ENCODE measurements around the gene HSPA12A.
"Not testable (repeated sequence)": the region's sequence is repeated elsewhere in the genome, so short reads cannot be mapped to it uniquely, and the experiment has no call there.

Gene HSPA12A

DNA sequence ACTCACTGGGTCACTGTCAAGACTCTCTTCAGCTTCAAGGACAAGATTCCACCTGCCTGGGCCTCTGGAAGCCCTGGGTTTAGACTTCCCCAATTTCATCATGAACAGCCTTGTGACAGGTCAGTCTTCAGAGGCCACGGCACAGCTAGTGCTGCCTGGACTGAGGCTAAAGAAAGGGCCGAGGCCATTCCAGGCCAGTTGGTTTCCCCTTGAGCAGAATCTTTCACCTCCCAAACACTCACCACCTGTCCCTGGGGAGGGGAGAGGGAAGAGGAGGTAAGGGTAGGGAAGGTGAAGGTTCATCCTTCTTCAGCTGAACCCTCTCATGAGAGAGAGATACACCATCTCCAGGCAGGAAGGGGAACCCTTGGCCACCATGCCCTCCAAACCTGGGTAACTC lies 24.3 kb downstream of the HSPA12A start:
- in situ Hi-C loops (cut with MboI; ENCODE audit: low sequenced_read_pairs), result no loop called here

DNA sequence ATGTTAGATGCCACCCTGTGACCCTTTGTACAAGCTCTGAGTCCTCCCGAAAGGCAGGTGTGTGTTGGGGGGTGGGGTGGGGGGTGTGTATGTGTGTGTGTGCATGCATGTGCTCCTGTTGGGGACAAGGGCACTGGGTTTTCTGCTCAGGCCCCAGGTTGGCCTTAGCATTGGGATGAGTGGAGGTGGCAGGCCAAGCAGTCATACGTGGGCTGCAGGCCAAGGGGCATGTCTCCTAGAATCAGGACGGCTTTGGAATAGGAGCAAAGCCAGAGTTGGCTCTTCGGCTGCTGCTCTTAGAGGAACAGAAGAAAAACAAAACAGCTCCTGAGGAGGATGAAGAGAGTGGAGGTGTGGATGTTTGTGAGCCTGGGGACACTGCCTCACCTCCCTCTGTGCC lies 26.0 kb downstream of the HSPA12A start:
- in situ Hi-C loops (cut with MboI; ENCODE audit: low sequenced_read_pairs), result no loop called here

DNA sequence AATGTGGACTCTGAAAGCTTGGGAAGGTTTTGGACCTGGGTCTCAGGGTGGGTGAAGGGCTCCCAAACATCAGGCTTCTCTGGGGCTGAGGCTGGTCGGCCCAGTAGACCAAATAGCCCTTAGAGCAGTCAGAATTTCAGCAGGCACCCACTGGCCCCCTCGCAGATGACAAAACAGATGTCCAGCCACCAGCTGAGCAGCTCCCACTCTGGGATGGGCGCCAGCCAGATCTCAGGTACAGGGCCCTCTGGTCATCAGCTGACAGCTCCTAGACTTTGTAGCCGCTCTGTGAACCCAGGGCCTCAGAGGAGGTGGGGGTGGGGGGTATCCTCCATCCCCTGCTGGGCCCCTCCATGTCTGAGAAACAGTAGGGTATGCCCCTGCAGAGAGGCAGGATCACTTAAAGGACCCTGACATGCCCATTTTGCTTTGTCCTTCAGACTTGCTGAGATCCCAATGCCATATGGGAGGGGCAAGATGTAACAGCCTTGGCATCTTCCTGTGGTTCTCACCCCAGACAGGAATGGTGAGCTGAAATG lies 26.5 kb downstream of the HSPA12A start:
- in situ Hi-C loops (cut with MboI; ENCODE audit: low sequenced_read_pairs), result no loop called here

GRCh38 chr10:116715341-116715740 lies 27.0 kb downstream of the HSPA12A start:
- in situ Hi-C loops (cut with MboI; ENCODE audit: low sequenced_read_pairs), result no loop called here

DNA sequence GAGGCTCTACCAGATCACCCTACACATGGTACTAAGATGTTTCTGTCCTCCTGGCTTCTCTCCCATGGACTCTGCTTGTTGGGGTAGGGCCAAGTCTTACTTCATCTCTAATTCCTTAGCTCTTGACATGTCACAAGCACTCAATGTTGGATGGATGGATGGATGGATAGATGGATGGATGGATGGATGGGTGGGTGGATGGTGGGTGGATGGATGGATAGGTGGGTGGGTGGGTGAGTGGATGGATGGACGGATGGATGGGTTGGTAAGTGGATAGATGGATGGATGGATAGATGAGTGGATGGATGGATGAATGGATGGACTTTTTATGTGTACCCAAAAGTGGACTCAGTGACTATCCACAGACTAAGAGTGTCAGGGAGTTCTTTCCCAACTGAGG lies 28.5 kb downstream of the HSPA12A start:
- in situ Hi-C loops (cut with MboI; ENCODE audit: low sequenced_read_pairs), result no loop called here

DNA sequence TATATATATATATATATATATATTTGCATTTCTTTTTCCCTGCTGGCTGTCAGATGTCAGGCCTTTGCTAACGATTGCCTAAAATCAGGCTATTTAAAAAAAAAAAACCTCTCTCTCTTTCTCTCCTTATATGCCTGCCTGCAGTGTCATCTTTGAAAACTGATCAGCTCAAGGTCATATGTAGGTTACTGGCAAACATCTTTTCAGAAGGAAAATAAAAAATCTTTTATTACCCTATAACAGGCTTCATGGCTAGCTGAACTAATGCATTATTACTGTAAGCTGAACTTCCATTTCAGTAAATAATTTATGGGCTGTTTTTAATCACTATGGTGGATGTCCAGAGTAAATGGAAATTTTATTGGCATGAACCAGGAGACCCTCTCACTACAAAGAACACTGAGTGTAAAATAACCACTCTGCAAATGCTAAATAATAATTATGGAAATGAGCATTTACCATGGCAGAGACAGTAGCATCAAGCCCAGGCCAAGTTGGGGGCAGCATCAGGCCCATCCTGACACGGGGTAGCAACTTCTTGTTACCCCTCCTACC lies 29.3 kb downstream of the HSPA12A start:
- in situ Hi-C loops (cut with MboI; ENCODE audit: low sequenced_read_pairs), result no loop called here

DNA sequence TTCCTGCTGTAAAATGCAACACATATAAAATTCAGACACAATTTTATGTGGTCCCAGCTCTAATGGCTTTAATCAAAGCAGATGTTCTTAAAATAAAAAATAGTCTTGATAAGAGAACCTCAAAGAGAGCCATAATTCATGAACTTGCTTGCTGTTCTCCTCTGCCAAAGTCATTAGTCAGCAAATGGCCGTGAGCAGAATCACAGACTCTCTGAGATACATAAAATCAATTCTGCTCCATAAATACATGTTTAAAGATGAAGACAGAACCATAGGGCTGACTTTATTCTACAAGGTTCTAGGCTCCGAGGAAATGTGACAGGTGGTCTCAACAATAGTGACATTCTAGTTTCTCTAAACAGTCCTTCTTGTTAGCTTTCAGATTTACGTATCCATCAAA lies 29.8 kb downstream of the HSPA12A start:
- in situ Hi-C loops (cut with MboI; ENCODE audit: low sequenced_read_pairs), result no loop called here

DNA sequence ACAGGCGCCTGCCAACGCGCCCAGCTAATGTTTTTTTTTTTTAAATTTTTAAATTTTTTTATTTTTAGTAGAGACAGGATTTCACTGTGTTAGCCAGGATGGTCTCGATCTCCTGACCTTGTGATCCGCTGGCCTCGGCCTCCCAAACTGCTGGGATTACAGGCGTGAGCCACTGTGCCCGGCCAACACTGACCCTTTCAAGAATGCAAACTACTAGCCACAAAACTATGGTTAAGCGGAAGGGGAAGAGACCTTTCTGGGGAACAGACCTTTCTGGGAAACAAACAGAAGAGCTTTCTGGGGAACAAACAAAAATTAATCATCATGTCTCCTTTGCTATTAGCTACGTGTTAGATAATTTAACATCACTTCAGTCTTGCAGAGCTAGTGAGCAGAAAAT lies 30.6 kb downstream of the HSPA12A start:
- in situ Hi-C loops (cut with MboI; ENCODE audit: low sequenced_read_pairs), result not testable (repeated sequence)

DNA sequence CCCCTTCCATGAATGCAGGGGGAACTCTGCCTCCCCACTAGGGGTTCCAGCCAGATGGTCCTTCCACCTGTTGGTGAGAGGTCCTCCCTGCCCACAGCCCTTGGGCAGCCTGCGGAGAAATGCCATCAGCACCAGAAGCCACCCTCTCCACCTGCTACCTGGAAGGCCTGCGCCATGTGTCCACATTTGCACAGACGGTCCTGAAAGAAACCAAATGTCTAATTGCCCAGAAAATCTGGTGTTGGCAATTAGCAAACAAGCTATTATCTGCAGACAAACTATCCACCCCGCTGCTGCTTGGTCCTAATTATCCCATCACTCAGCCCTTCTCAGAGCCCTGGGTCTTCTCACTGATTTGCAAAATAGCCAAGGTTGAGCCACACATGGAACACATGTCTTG lies 32.3 kb downstream of the HSPA12A start:
- in situ Hi-C loops (cut with MboI; ENCODE audit: low sequenced_read_pairs), result no loop called here

GRCh38 chr10:116708877-116709276 lies 33.5 kb downstream of the HSPA12A start:
- in situ Hi-C loops (cut with MboI; ENCODE audit: low sequenced_read_pairs), result no loop called here

DNA sequence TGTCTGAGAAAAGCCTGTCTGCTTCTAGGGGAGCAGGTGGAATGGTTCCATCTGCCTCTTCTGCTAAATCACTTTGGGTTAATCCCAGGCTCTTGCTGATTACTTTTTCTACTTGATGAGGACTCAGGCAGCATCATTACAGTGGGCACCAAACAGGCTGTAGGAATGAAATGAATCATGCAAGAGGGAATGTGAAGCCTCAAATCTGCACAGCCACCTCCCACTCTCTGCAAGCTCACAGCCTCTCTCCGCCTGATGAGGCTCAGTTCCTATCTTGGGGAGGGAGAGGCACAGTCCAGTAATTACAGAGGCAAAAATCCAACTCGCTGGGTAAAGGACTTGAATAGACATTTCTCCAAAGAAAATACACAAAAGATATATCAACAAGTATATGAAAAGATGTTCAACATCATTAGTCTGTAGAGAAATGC lies 34.0 kb downstream of the HSPA12A start:
- in situ Hi-C loops (cut with MboI; ENCODE audit: low sequenced_read_pairs), result no loop called here

GRCh38 chr10:116707981-116708380 lies 34.4 kb downstream of the HSPA12A start:
- in situ Hi-C loops (cut with MboI; ENCODE audit: low sequenced_read_pairs), result no loop called here

- in situ Hi-C loops (cut with MboI; ENCODE audit: low sequenced_read_pairs), result no loop called here
These were observed 36.1 kb downstream of the HSPA12A start for GRCh38 chr10:116706281-116706680.

- in situ Hi-C loops (cut with MboI; ENCODE audit: low sequenced_read_pairs), result no loop called here
These were observed 36.9 kb downstream of the HSPA12A start for GRCh38 chr10:116705498-116705897.

DNA sequence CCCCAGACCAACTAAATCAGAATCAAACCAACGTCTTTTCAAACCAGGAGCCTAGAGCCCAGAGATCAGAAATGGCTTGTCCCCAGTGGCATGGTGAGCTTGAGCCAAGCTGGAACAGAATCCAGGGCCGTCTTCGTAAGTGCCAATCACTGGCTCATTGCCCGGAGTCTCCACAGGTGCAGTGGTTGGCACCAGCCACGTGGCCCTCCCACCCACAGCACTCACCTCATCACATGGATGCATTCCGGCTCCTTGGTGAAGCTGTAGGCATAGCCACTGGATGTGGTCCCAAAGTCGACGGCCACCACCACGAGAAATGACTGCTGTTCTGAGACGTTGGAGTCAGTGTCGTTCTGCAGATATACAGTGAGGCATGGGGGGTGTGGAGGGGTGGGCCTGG lies 37.4 kb downstream of the HSPA12A start:
- in situ Hi-C loops (cut with MboI; ENCODE audit: low sequenced_read_pairs), result no loop called here

- in situ Hi-C loops (cut with MboI; ENCODE audit: low sequenced_read_pairs), result no loop called here
These were observed 40.2 kb downstream of the HSPA12A start for GRCh38 chr10:116702165-116702564.

DNA sequence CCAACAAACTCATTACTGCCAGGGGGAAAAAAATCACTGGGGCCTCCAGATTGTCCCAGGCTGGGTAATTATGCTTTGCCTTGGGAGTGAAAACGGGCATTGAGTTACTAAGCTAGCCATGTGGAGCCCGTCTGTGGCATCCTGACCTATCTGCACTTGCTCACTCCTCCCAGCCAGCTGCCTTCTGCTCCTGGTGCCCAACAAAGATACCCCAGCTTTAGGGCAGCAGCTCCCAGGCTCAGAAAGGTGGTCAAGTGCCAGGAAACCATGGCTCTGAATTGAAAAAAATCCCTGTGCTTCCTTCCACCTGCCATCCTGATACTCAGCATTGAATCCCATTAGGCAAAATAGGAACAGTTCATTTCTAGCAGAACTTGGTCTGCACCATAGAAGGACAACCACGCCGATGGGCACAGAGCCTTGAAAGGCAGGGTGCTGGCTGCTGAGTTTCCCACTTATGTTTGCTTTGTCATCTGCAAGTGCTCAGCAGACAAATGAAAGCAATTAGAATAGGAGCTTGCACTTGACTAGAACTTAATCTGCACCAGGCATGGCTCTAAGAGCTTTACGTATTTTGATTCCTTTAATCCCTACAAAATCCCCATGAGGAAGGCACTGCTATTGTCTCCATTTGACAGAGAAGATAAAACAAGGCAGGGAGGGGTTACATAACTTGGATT lies 42.8 kb downstream of the HSPA12A start:
- in situ Hi-C loops (cut with MboI; ENCODE audit: low sequenced_read_pairs), result no loop called here

DNA sequence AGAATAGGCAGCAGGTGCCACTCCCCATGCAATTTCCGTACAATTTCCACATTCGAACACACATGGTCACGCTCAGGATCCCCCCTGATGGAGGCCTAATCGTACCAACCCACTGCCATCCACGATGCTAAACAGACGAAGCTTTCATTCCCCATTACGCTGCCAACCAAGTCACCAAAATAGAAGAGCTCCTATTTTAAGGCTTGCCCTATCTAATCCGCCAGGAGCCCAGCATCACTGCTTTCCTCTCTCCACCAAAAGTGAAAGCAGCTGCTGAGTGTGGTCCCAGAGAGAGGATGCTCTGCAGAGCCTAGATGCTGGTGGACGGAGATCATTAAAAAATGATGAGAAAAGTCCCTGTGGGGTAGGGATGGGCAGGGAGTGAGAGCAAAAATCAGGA lies 43.3 kb downstream of the HSPA12A start:
- in situ Hi-C loops (cut with MboI; ENCODE audit: low sequenced_read_pairs), result no loop called here

GRCh38 chr10:116698364-116698763 lies 44.0 kb downstream of the HSPA12A start:
- in situ Hi-C loops (cut with MboI; ENCODE audit: low sequenced_read_pairs), result no loop called here

DNA sequence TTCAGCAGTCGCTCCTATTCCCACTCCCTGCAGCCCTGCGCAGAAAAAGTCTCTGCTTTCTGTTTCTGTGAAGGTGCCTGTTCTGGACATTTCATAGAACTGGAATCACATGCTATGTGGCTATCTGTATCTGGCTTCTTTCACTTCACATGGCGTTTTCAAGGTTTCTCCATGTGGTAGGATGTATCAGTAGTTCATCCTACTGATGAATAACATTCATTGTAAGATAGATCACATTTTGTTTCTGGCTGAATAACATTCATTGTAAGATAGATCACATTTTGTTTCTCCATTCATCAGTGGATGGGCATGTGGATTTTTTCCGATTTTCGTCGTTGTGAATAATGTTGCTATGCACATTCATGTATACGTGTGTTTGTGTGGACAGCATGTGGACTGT lies 44.5 kb downstream of the HSPA12A start:
- in situ Hi-C loops (cut with MboI; ENCODE audit: low sequenced_read_pairs), result no loop called here

DNA sequence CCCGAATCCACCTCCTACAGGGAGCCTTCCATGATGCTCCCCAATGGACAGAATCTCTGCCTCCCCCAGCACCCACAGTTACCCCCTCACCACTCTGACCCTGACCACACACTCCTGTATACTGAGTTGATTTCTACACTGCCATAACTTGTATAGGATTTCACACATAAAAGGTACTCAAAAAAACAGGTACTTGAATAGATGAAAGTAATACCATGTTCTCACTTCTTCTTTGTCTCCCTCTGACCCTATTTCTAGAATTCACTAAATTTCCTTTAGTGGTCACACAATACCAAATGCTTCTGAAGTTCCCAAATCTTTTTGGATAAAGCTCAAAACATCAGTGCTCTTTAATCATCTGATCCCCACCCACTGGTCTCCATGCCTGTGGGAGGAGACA lies 45.4 kb downstream of the HSPA12A start:
- in situ Hi-C loops (cut with MboI; ENCODE audit: low sequenced_read_pairs), result no loop called here

DNA sequence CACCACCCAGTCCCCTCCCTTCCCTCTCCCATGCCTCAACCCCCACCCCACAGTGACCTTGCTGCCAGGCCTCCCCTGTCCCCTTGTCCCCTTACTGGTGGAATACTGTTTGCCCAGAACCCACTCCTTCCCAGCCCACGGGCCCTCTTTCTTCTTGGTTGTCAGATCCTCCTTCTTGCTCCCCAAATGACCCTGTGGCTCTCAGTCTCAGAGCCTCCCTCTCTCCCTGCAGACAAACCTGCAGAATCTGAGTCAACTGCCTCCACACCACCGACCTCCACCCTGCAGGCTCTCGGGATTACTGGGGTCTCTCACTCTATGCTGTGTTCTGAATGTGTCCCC lies 47.5 kb downstream of the HSPA12A start:
- in situ Hi-C loops (cut with MboI; ENCODE audit: low sequenced_read_pairs), result no loop called here

Data from HL-60/S4 (cell line).